Measurements from ENCODE around the gene C11orf24. TPM values are rescaled to one million over a fixed set of nuclear protein-coding genes. Genes with fewer than 3 reads are reported as not detected.

C11orf24 gene
- total and polyA plus RNA-seq, 2 donors (not counting 1 experiment from before 2014, with no cell fraction given), result 88.6 to 94.2 TPM

- ATAC-seq (ENCODE audit: low read depth) (no peak), DNase-seq (no peak)
- H4K20me1 ChIP-seq (ENCODE audit: control insufficient read depth, insufficient read depth, low read length, poor library complexity, severe bottlenecking), result peaks cover 8% of the 10 kb centered on the region
- H3K79me2 ChIP-seq (ENCODE audit: control insufficient read depth, insufficient read depth, low read length), result no peaks in the 10 kb centered on the region
- peak overlapping the region; percentile 28 for H2AFZ ChIP-seq (ENCODE audit: insufficient read depth, low read depth, low read length, poor library complexity, severe bottlenecking)
- H3K4me3 ChIP-seq (ENCODE audit: control extremely low read depth in 1 of 5, extremely low read depth in 1 of 5, insufficient read depth in 1 of 5, low read depth in 2 of 5, low read length in 4 of 5), result no peak overlapping the region
- H3K4me3 Mint-ChIP-seq, result peak overlapping the region; percentile 80
- peak overlapping the region; percentile 20 for H3K27ac Mint-ChIP-seq
- peaks cover 0 to under 1% (median 0%) of the 10 kb centered on the region in 3 donors for H3K9me3 ChIP-seq (ENCODE audit: control extremely low read depth in 1 of 3, control insufficient read depth in 2 of 3, insufficient read depth in 1 of 3, low read length in 2 of 3)
- POLR2A ChIA-PET, result interaction anchor here (0.5 kb wide), 1 partner anchor 9 kb away, joined by 5 read pairs; no protein-coding TSS in a partner anchor
- H3K27me3 Mint-ChIP-seq, result peaks cover 18% of the 10 kb centered on the region
- CTCF ChIA-PET, result interaction anchor here (0.6 to 2.4 kb wide), 4 partner anchors 14 to 72 kb away, joined by 3 to 10 read pairs (median 8); no protein-coding TSS in a partner anchor
- WGBS (ENCODE audit: insufficient coverage), result 89% methylated on average over 21 of the region's 25 CpGs
- peaks cover 14% of the 10 kb centered on the region for H3K4me1 Mint-ChIP-seq
- TF ChIP-seq EZH2 (IDR thresholded peaks at IDR 0.05; ENCODE audit: borderline replicate concordance, insufficient read depth, low read depth, low read length, poor library complexity, severe bottlenecking) (no peak), CTCF (IDR thresholded peaks at IDR 0.05) (no peak)
- H3K9me3 Mint-ChIP-seq (ENCODE audit: insufficient read depth), result no peaks in the 10 kb centered on the region
- intact Hi-C loops (cut with micrococcal nuclease), result loop anchor here (5.0 kb wide), 1 partner anchor 71 kb away; no protein-coding TSS in a partner anchor
- H3K4me1 ChIP-seq (ENCODE audit: control insufficient read depth in 2 of 2, insufficient read depth in 2 of 2, low read length in 2 of 2), result peaks cover 14 to 17% of the 10 kb centered on the region in 2 donors
- no peaks in the 10 kb centered on the region for H3K36me3 ChIP-seq (replicated peaks in 1 of 2; ENCODE audit: control extremely low read depth in 1 of 2, control insufficient read depth in 1 of 2, extremely low read depth in 1 of 2, insufficient read depth in 2 of 2, low read length in 1 of 2)
- no peak overlapping the region for H3K27ac ChIP-seq (ENCODE audit: low read length in 2 of 2)
- peak overlapping the region; percentile 93 for H3K4me2 ChIP-seq (replicated peaks; ENCODE audit: low read depth, low read length, poor library complexity, severe bottlenecking)
- H3K27me3 ChIP-seq (replicated peaks in 1 of 4; ENCODE audit: control extremely low read depth in 1 of 4, control insufficient read depth in 3 of 4, insufficient read depth in 4 of 4, low read length in 3 of 4), result peaks cover 0 to 41% (median 17%) of the 10 kb centered on the region in 4 experiments
- H3K9ac ChIP-seq (ENCODE audit: low read length), result no peak overlapping the region
These were observed 39.7 kb upstream of the C11orf24 start for GRCh38 chr11:68311160-68312116.
